Aorta (tissue), 5 donors: ENCODE measurements around the gene THSD7B. TPM values are rescaled to one million over a fixed set of nuclear protein-coding genes. Genes with fewer than 3 reads are reported as not detected.

Source experiments
- ATAC-seq: fragments of 200-7000 bp; cut with Tn5 transposase; one replicate; pipeline ENCODE4 v1.9.1; 2022; ENCODE audit warnings: moderate library complexity; ENCODE audit not compliant: low FRiP score
- DNase-seq, 2 donors: peaks; one replicate each; pipeline ENCODE4 v3.0.0-alpha.2; 2020
- H3K27ac ChIP-seq, 2 donors: one replicate each; pipeline ENCODE4 v1.5.1; 2013; ENCODE audit warnings: low read length in 2 of 2, mild to moderate bottlenecking in 2 of 2, moderate library complexity in 2 of 2, control low read depth in 1 of 2, inconsistent platforms in 1 of 2, low read depth in 1 of 2
- H3K27me3 ChIP-seq, 2 donors: one replicate each; pipeline ENCODE4 v1.6.1; 2013; ENCODE audit warnings: control low read depth in 1 of 2, low read length in 1 of 2, mild to moderate bottlenecking in 1 of 2, moderate library complexity in 1 of 2; ENCODE audit not compliant: insufficient read depth in 2 of 2, control insufficient read depth in 1 of 2
- H3K36me3 ChIP-seq, 2 donors: one replicate each; pipeline ENCODE4 v1.6.1; 2013; ENCODE audit warnings: control low read depth in 1 of 2, low read length in 1 of 2, mild to moderate bottlenecking in 1 of 2; ENCODE audit not compliant: insufficient read depth in 2 of 2, control insufficient read depth in 1 of 2
- H3K4me1 ChIP-seq, 2 donors: one replicate each; pipeline ENCODE4 v1.6.1; 2013; ENCODE audit warnings: low read length in 2 of 2, control low read depth in 1 of 2, mild to moderate bottlenecking in 1 of 2, moderate library complexity in 1 of 2; ENCODE audit not compliant: insufficient read depth in 2 of 2, control insufficient read depth in 1 of 2
- H3K4me3 ChIP-seq, 2 donors: one replicate each; pipeline ENCODE4 v1.5.1; 2013; ENCODE audit warnings: low read length in 2 of 2, control low read depth in 1 of 2, mild to moderate bottlenecking in 1 of 2
- H3K9me3 ChIP-seq: one replicate; pipeline ENCODE4 v1.6.1; 2013; ENCODE audit warnings: mild to moderate bottlenecking, low read length; ENCODE audit not compliant: control insufficient read depth
- WGBS, 2 donors: extraction: QIAGEN DNeasy Blood & Tissue Kit; methylation state at CpG; one replicate each; pipeline ENCODE4 v1.1.7; 2013; 5-methylcytosine and 5-hydroxymethylcytosine counted together
- intact Hi-C, 2 donors: fragments of 100-400 bp; cut with DNase I; formaldehyde crosslinking; loops; one replicate each; pipeline versions ENCODE4 v1.14.2 to v1.15.0; 2022
- polyA plus RNA-seq, 2 donors: library from polyadenylated mRNA; stranded (reverse); fragments of 200-250 nt; gene quantifications; one replicate each; pipeline ENCODE4 v1.2.3, GENCODE V29; 2013
- total RNA-seq, 2 donors: library from RNA; stranded (reverse); fragmentation: NEBNext Ultra II Directional; extraction: Animal tissue kit (Norgen Biotek cat#: 25700); gene quantifications; one replicate each; pipeline ENCODE4 v1.2.1, GENCODE V29; 2021
- donor health status: healthy with polysubstance abuse.
- donor health status: Bipolar disorder and iron deficiency.
- donor health status: DM: no; HTN: no; CAD: no.
- donor health status: DM: no; HTN: no; CAD: no.
- donor health status: DM: yes; HTN: yes; CAD: no.

Gene THSD7B
- total and polyA plus RNA-seq, 4 donors, result 0.25 to 5.1 (median 1.8) TPM

DNA sequence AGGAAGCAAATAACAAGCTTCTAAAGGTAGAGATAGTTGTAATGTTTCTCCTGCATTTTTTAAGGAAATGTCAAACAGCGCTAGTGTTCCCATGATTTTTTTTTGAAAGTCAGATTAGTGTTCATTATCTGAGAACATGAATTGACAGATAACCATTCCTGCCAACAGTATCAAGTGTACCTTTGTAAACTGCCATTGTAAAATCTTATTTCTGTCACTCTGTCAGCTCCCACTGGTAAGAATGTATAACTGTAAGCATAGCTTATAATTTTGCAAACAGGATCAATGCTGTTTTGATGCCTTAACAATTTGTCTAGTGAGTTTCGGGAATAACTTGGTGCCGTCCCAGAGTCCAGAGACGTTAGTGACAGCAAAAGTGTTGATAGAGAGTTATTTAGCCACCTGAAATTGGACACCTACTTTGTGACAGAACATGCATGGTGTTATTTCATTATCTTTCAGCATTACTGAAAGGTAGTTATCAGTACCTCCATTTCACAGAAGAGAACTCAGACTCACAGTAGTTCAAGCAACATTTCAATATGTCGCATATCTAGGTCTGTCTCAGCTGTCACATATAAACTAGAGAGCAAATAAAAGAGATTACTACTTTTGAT lies 221.4 kb downstream of the THSD7B start:
- DNase-seq, result no peak
- WGBS, 2 donors, result 91 to 94% methylated on average over 5 of the region's 5 CpGs
- Histone ChIP-seq H3K9me3 (no peaks in the 10 kb centered on the region), H3K4me1 (peaks cover 0 to 2% of the 10 kb centered on the region in 2 donors), H3K4me3 (no peak overlapping the region), H3K27me3 (no peaks in the 10 kb centered on the region), H3K36me3 (peaks cover 0 to 3% of the 10 kb centered on the region in 2 donors), H3K27ac (no peak overlapping the region)
- no peak for ATAC-seq
- intact Hi-C loops, result no loop called here

DNA sequence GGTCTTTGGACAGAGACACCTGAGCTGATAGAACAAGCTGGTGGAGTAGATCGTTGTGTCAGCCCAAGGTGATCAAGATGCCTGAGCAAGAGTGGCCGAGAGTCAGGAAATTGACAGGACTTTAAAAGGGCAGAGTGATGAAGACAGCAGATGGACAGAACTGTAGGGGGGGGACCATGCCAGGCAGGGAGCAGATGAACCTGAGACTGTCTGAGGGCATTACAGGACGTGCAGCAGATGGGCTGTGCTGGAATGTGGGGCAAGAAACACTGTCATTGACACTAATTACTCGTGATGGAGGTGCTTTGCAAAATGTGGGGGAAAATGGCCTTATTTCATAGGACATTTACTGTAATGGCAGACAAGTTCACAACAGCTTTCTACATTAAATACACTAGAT lies 225.0 kb downstream of the THSD7B start:
- no peak for DNase-seq
- Histone ChIP-seq H3K4me1 (peaks cover 0 to 2% of the 10 kb centered on the region in 2 donors), H3K9me3 (no peaks in the 10 kb centered on the region), H3K27me3 (no peaks in the 10 kb centered on the region), H3K27ac (no peak overlapping the region), H3K4me3 (no peak overlapping the region), H3K36me3 (no peaks in the 10 kb centered on the region)
- intact Hi-C loops, result no loop called here
- 89% methylated on average over 4 of the region's 4 CpGs for WGBS, 2 donors
- ATAC-seq, result no peak

GRCh38 chr2:136994793-136995192 lies 229.4 kb downstream of the THSD7B start:
- WGBS, 2 donors, result 87 to 89% methylated on average over 1 of the region's 1 CpG
- ATAC-seq (no peak), DNase-seq (no peak)
- H3K4me1 ChIP-seq, result no peaks in the 10 kb centered on the region
- no peak overlapping the region for H3K27ac ChIP-seq
- no peaks in the 10 kb centered on the region for H3K9me3 ChIP-seq
- intact Hi-C loops, result no loop called here
- H3K36me3 ChIP-seq, result no peaks in the 10 kb centered on the region
- no peak overlapping the region for H3K4me3 ChIP-seq
- no peaks in the 10 kb centered on the region for H3K27me3 ChIP-seq

DNA sequence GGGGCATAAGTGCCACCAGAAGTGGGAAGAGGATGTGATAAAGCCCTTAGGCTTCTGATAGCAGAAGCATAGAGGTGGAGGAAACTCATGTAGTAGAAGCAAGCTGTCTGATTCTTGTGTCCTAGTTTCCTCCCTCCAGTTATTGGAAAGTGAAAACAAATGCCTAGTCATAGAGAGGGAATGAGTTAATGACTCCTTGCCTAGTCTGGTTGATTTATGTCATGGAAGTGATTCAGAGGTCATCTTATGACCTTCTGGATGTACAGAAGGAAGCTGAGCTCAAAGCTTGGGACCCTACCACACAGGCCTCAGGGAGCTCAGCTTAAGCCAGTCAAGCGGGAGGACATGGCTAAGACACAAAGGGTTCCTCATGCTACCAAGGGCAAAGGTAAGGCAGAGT lies 232.2 kb downstream of the THSD7B start:
- Histone ChIP-seq H3K27ac (no peak overlapping the region), H3K4me1 (no peaks in the 10 kb centered on the region), H3K4me3 (no peak overlapping the region), H3K9me3 (no peaks in the 10 kb centered on the region), H3K36me3 (no peaks in the 10 kb centered on the region), H3K27me3 (no peaks in the 10 kb centered on the region)
- ATAC-seq (no peak), DNase-seq (no peak)
- intact Hi-C loops, result no loop called here
- 95 to 100% methylated on average over 1 of the region's 1 CpG for WGBS, 2 donors

DNA sequence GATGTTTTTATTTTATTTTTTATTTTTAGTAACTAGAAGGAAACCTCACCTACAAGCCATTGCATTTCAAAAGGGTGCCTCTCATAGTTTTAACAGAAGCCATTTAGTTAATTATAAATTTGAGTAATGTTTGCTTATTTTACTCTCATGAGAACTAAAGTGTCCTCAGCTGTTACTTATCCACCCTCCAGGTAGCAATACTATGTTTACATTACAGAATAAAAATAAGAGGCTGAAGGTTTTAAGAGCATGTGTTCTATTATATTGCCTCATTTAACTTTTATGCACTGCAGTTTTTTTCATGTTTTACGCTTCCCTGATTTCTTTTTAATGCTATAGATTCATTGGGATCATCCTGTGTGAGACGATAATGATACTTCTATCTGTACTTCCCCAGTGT lies 235.5 kb downstream of the THSD7B start:
- WGBS, 2 donors, result 96 to 97% methylated on average over 2 of the region's 2 CpGs
- intact Hi-C loops, result no loop called here
- Histone ChIP-seq H3K4me3 (no peak overlapping the region), H3K9me3 (no peaks in the 10 kb centered on the region), H3K27me3 (no peaks in the 10 kb centered on the region), H3K4me1 (no peaks in the 10 kb centered on the region), H3K27ac (no peak overlapping the region), H3K36me3 (no peaks in the 10 kb centered on the region)
- ATAC-seq (no peak), DNase-seq (no peak)

DNA sequence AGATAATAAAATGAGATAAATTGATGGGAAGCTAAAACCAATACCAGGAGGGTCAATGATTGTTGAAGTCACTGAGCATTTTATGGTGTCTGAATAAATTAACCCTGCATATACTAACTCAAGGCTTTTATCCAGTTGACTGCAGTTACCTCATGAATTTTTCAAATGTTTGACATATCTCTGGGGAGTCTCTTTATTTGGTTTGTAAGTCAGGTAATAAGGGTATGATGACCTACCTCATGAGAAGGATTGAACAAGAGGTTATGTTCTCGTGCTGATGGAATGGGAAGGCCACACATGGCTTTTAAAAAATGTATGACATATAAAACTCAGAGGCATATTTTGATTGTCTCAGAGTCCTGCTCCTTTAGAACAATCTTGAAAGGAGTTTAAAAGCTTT lies 237.6 kb downstream of the THSD7B start:
- intact Hi-C loops, result no loop called here
- no peak for ATAC-seq
- Histone ChIP-seq H3K36me3 (no peaks in the 10 kb centered on the region), H3K27me3 (no peaks in the 10 kb centered on the region), H3K4me3 (no peak overlapping the region), H3K27ac (no peak overlapping the region), H3K4me1 (no peaks in the 10 kb centered on the region), H3K9me3 (no peaks in the 10 kb centered on the region)
- no peak for DNase-seq
- WGBS, 2 donors, result 90 to 92% methylated on average over 1 of the region's 1 CpG

DNA sequence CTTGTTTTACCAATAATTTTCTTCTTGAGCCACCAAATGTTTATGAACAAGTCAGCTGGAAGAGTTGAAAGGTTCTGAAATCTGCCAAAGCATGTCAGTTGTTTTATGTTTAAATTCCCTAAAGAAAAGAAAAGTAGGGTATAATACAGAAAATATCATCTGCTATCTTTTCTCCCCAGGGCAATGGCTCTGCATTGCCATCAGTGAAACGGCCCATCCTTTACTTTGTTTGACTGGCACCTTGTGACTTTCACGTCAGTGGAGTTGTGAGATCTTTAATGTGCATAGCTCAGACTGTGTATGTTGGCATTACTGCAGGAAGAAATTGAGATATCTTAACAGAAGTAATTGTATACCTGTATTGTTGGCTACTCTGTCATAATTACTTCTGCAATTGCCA lies 239.9 kb downstream of the THSD7B start:
- 64 to 67% methylated on average over 2 of the region's 2 CpGs for WGBS, 2 donors
- no peak overlapping the region for H3K27ac ChIP-seq
- no peaks in the 10 kb centered on the region for H3K27me3 ChIP-seq
- H3K9me3 ChIP-seq, result no peaks in the 10 kb centered on the region
- ATAC-seq, result no peak
- no peaks in the 10 kb centered on the region for H3K4me1 ChIP-seq
- intact Hi-C loops, result no loop called here
- no peak for DNase-seq
- H3K36me3 ChIP-seq, result no peaks in the 10 kb centered on the region
- no peak overlapping the region for H3K4me3 ChIP-seq

DNA sequence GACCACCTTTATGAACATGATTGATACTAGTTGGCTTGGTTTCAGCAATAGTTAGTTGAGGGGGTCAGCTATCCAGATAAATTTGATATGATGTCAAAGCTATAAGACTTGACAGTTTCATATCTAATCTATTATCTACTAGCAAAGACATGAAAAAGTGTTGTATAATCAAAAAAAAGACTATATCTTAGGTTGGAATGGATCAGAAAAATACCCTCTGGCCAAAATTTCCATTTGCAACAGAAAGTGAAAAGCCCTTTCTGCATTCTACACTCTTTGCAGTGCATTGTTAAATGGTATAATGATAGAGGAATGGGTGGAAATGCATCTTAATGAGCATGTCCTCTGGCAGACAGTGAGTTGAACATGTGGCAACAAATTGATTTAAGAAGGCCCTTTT lies 242.6 kb downstream of the THSD7B start:
- no peak for DNase-seq
- H3K27me3 ChIP-seq, result no peaks in the 10 kb centered on the region
- H3K4me3 ChIP-seq, result no peak overlapping the region
- H3K4me1 ChIP-seq, result no peaks in the 10 kb centered on the region
- no peaks in the 10 kb centered on the region for H3K36me3 ChIP-seq
- H3K9me3 ChIP-seq, result no peaks in the 10 kb centered on the region
- H3K27ac ChIP-seq, result no peak overlapping the region
- intact Hi-C loops, result no loop called here
- no peak for ATAC-seq

DNA sequence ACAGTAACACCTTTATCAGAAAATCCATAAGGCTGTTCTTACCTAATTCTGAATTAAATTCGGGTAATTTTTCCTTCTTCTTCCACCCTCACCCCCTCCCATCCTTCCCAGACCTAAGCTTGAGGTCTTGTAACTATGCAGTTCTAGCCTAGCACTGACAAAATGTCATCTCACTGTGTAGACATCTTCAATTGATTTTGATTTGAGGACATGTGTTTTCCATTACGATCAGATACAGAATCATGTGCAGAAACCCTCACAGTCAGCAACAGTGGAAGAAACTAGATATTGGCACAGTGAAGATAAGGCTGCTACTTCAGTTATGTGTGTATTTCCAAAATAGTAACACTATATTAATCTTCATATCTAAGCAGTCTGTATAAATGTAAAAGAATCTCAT lies 244.6 kb downstream of the THSD7B start:
- 87 to 94% methylated on average over 2 of the region's 2 CpGs for WGBS, 2 donors
- Histone ChIP-seq H3K4me1 (no peaks in the 10 kb centered on the region), H3K27me3 (no peaks in the 10 kb centered on the region), H3K36me3 (no peaks in the 10 kb centered on the region), H3K27ac (no peak overlapping the region), H3K9me3 (no peaks in the 10 kb centered on the region), H3K4me3 (no peak overlapping the region)
- intact Hi-C loops, result no loop called here
- DNase-seq (no peak), ATAC-seq (no peak)
